Upper lobe of right lung (tissue), 1 donor: ENCODE results near the gene PLCB4. TPM values are rescaled to one million over a fixed set of nuclear protein-coding genes. Genes with fewer than 3 reads are reported as not detected.

Source experiments
- ATAC-seq: fragments of 200-7000 bp; cut with Tn5 transposase; one replicate; pipeline ENCODE4 v1.9.1; 2020; ENCODE audit warnings: mild to moderate bottlenecking, moderate library complexity
- DNase-seq: peaks from one replicate; pipeline ENCODE4 v3.0.0-alpha.2; 2020
- H3K27ac ChIP-seq: fragments of 200-600 bp; one replicate; pipeline ENCODE4 v1.8.0; 2022
- H3K27me3 ChIP-seq: fragments of 200-600 bp; one replicate; pipeline ENCODE4 v1.8.0; 2022; ENCODE audit warnings: mild to moderate bottlenecking
- H3K36me3 ChIP-seq: fragments of 200-600 bp; one replicate; pipeline ENCODE4 v1.8.0; 2022
- H3K4me1 ChIP-seq: fragments of 200-600 bp; one replicate; pipeline ENCODE4 v1.8.0; 2022
- H3K4me3 ChIP-seq: fragments of 200-600 bp; one replicate; pipeline ENCODE4 v1.8.0; 2022; ENCODE audit warnings: mild to moderate bottlenecking
- H3K9me3 ChIP-seq: fragments of 200-600 bp; one replicate; pipeline ENCODE4 v1.8.0; 2022
- intact Hi-C: fragments of 100-400 bp; cut with DNase I; formaldehyde crosslinking; loops from one replicate; pipeline ENCODE4 v1.11.0; 2022
- total RNA-seq: library from RNA; stranded (reverse); fragmentation: NEBNext Ultra II Directional; extraction: Animal tissue kit (Norgen Biotek cat#: 25700); gene quantifications from one replicate; pipeline ENCODE4 v1.2.1, GENCODE V29; 2021
- TF ChIP-seq, protein P1 (sequence below): fragments of 200-600 bp; IDR thresholded peaks from one replicate; pipeline ENCODE4 v1.8.0; 2022; ENCODE audit warnings: antibody characterized with exemption
- donor health status: DM: no; HTN: yes; CAD: no; lungs with severe emphysema.

The PLCB4 gene
- total RNA-seq, 1 donor from 2014 or later = 7.9 TPM

DNA sequence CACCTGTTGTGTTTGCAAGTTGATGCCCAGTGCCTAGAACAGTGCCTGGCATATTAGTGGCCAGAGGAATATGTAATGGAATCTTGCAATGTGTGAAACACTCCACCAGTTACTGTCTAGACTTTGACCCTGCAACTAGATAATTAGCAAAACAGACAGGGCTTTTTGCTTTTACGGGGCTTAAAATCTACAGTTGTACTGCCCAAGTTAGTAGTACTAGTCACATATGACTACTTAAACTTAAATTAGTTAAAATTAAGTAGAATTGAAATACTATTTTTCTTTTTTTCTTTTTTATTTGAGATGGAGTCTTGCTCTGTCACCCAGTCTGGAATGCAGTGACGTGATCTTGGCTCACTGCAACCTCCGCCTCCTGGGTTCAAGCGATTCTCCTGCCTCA, 44.3 kb upstream of the PLCB4 start:
- Histone ChIP-seq H3K27ac (no peak overlapping the region), H3K4me3 (no peak overlapping the region), H3K27me3 (no peaks in the 10 kb centered on the region), H3K36me3 (no peaks in the 10 kb centered on the region), H3K9me3 (no peaks in the 10 kb centered on the region), H3K4me1 (no peaks in the 10 kb centered on the region)
- ATAC-seq (no peak), DNase-seq (no peak)
- TF ChIP-seq, protein P1, sequence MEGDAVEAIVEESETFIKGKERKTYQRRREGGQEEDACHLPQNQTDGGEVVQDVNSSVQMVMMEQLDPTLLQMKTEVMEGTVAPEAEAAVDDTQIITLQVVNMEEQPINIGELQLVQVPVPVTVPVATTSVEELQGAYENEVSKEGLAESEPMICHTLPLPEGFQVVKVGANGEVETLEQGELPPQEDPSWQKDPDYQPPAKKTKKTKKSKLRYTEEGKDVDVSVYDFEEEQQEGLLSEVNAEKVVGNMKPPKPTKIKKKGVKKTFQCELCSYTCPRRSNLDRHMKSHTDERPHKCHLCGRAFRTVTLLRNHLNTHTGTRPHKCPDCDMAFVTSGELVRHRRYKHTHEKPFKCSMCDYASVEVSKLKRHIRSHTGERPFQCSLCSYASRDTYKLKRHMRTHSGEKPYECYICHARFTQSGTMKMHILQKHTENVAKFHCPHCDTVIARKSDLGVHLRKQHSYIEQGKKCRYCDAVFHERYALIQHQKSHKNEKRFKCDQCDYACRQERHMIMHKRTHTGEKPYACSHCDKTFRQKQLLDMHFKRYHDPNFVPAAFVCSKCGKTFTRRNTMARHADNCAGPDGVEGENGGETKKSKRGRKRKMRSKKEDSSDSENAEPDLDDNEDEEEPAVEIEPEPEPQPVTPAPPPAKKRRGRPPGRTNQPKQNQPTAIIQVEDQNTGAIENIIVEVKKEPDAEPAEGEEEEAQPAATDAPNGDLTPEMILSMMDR = no peak
- intact Hi-C loops = no loop called here

DNA sequence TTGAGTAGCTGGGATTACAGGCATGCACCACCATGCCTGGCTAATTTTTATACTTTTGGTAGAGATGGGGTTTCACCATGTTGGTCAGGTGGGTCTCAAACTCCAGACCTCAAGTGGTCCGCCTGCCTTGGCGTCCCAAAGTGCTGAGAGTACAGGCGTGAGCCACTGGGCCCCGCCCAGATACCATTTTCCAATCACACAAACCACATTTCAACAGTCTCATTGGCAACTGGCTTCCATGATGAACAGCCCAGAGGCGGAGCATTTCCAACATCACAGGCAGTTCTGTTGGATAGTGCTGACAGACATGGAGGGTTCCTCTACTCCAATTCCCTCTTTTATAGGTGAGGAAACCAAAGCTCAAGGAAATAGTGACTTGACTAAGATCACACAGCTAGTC, 43.9 kb upstream of the PLCB4 start:
- DNase-seq (no peak), ATAC-seq (no peak)
- H3K27ac ChIP-seq = no peak overlapping the region
- no peaks in the 10 kb centered on the region for H3K36me3 ChIP-seq
- H3K4me1 ChIP-seq = no peaks in the 10 kb centered on the region
- no peaks in the 10 kb centered on the region for H3K27me3 ChIP-seq
- H3K9me3 ChIP-seq = no peaks in the 10 kb centered on the region
- H3K4me3 ChIP-seq = no peak overlapping the region
- TF ChIP-seq, protein P1 = no peak
- intact Hi-C loops = no loop called here

GRCh38 chr20:9025643-9026042, 43.2 kb upstream of the PLCB4 start:
- Histone ChIP-seq H3K27me3 (no peaks in the 10 kb centered on the region), H3K9me3 (no peaks in the 10 kb centered on the region), H3K36me3 (no peaks in the 10 kb centered on the region), H3K4me1 (no peaks in the 10 kb centered on the region), H3K4me3 (no peak overlapping the region), H3K27ac (no peak overlapping the region)
- intact Hi-C loops = no loop called here
- no peak for DNase-seq
- no peak for ATAC-seq
- TF ChIP-seq, protein P1 = no peak

DNA sequence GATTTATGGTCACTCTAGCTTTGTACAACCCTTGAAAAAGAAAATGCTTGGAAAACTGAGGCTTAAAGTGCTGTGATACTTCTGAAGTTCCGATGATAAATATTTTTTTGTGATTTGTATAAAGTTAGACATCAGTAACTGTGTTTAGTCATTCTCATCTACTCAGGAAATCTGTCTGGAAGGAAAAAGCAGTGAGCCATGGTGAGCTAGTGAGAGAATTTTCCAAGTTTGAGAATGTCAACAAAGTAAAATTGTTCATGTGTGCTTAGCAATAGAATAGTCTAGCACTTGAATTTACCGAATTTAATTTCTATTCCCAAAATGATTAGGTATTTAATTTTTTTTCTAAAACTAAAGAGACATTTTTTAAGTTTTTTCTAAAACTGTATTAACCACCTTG, 41.3 kb upstream of the PLCB4 start:
- no peaks in the 10 kb centered on the region for H3K4me1 ChIP-seq
- TF ChIP-seq, protein P1 = no peak
- no peak for ATAC-seq

DNA sequence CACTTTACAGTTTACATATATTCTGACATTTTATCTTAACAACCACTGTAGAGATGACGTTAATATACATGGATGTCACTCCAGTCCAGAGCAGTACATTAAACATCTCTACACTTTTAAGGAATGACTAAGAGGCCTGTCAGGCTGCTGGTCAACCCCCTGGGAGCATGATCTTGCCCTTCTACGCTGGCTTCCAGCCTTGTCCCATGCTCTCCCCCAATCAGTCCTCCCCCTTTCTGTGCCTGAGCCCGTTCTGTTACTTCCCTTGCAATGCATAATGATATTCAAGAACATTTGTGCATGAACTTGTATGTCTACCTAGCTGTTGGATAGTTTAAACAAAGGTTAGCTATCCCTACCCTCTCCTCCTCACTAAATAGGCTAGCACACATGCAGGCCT, 40.5 kb upstream of the PLCB4 start:
- DNase-seq (no peak), ATAC-seq (no peak)
- H3K27me3 ChIP-seq = no peaks in the 10 kb centered on the region
- H3K4me3 ChIP-seq = no peak overlapping the region
- H3K9me3 ChIP-seq = no peaks in the 10 kb centered on the region
- intact Hi-C loops = no loop called here
- no peaks in the 10 kb centered on the region for H3K4me1 ChIP-seq
- no peak overlapping the region for H3K27ac ChIP-seq
- no peaks in the 10 kb centered on the region for H3K36me3 ChIP-seq
- TF ChIP-seq, protein P1 = no peak

More for the DNA sequence above, 41.3 kb upstream of the PLCB4 start:
- intact Hi-C loops = no loop called here
- Histone ChIP-seq H3K4me3 (no peak overlapping the region), H3K27me3 (no peaks in the 10 kb centered on the region), H3K9me3 (no peaks in the 10 kb centered on the region), H3K36me3 (no peaks in the 10 kb centered on the region), H3K27ac (no peak overlapping the region)
- DNase-seq = no peak

- DNase-seq (no peak), ATAC-seq (no peak)
- no peaks in the 10 kb centered on the region for H3K4me1 ChIP-seq
- no peak overlapping the region for H3K4me3 ChIP-seq
- intact Hi-C loops = no loop called here
- H3K27me3 ChIP-seq = no peaks in the 10 kb centered on the region
- no peaks in the 10 kb centered on the region for H3K9me3 ChIP-seq
- no peak overlapping the region for H3K27ac ChIP-seq
- TF ChIP-seq, protein P1 = no peak
- H3K36me3 ChIP-seq = no peaks in the 10 kb centered on the region
Measured at GRCh38 chr20:9031991-9032390, 36.9 kb upstream of the PLCB4 start.
